ENCODE data around the gene TCF7L2. TPM values are rescaled to one million over a fixed set of nuclear protein-coding genes. Genes with fewer than 3 reads are reported as not detected.

Gene TCF7L2
- total RNA-seq, 2 experiments from 2014 or later, result 0.60 to 0.81 TPM

- no peaks in the 10 kb centered on the region for H3K36me3 Mint-ChIP-seq (ENCODE audit: low read depth)
- no peaks in the 10 kb centered on the region for H3K4me1 Mint-ChIP-seq
- H3K4me3 Mint-ChIP-seq, result no peak overlapping the region
- no peak overlapping the region for H3K27ac Mint-ChIP-seq
- ChIA-PET POLR2A (no interaction called here), CTCF (no interaction called here)
- no peaks in the 10 kb centered on the region for H3K9me3 Mint-ChIP-seq
- H3K27me3 Mint-ChIP-seq, result no peaks in the 10 kb centered on the region
- no peak for DNase-seq
Measured at GRCh38 chr10:113069595-113069994, 119.5 kb downstream of the TCF7L2 start.

DNA sequence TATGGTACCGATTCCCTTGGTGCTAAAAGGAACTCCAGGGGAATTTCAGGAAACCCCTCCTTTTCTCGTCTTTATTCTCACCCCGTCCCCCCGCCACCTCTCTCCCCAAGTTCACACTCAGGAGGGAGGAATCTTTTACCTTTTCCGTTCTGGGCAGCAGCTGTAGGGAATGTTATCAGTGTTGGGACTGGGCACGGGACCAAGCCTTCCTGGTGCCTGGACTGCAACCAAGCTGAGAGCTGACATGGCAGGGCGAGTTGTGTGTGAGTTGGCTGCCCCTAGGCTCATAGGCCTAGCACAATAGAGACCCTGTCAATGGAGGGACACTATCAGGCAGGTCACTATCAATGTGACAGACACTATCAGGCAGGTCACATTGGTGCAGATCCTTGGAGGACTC, 121.4 kb downstream of the TCF7L2 start:
- Mint-ChIP-seq H3K4me3 (no peak overlapping the region), H3K4me1 (no peaks in the 10 kb centered on the region), H3K9me3 (no peaks in the 10 kb centered on the region), H3K27me3 (no peaks in the 10 kb centered on the region), H3K27ac (no peak overlapping the region), H3K36me3 (ENCODE audit: low read depth) (no peaks in the 10 kb centered on the region)
- ChIA-PET POLR2A (no interaction called here), CTCF (interaction anchor here (1.3 kb wide), 1 partner anchor 11 kb away, joined by 3 read pairs; no protein-coding TSS in a partner anchor)
- no peak for DNase-seq

DNA sequence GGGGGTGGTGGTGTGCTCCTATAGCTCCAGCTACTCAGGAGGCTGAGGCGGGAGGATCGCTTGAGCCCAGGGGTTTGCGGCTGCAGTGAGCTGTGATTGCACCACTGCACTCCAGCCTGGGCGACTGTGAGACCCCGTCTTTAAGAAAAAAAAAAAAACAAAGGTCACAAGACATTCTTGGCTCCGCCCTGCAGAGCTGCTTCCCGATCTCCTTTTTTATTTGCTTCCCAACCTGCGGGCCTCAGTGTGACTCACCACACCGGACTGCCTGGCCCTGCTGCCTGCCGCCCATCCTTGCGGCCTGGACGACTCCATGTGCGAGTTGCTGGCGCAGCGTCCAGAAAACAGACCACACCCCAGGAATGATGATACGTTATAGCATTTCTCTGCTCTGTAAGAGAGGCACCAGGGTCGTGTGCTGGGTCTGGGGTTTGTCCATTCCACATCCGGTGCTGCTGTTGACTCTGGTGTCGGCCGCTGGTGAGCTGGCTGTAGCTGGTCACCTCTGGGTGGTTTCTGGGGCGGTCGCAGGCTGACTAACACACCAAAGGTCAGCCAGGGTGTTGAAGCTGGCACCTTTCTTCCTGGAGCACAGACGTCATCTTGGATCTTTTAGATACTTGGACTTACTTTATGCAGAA, 123.6 kb downstream of the TCF7L2 start:
- H3K27me3 Mint-ChIP-seq, result peaks cover 6% of the 10 kb centered on the region
- no peaks in the 10 kb centered on the region for H3K36me3 Mint-ChIP-seq (ENCODE audit: low read depth)
- ChIA-PET POLR2A (no interaction called here), CTCF (no interaction called here)
- no peak overlapping the region for H3K27ac Mint-ChIP-seq
- H3K4me1 Mint-ChIP-seq, result no peaks in the 10 kb centered on the region
- no peak overlapping the region for H3K4me3 Mint-ChIP-seq
- no peak for DNase-seq
- H3K9me3 Mint-ChIP-seq, result no peaks in the 10 kb centered on the region

DNA sequence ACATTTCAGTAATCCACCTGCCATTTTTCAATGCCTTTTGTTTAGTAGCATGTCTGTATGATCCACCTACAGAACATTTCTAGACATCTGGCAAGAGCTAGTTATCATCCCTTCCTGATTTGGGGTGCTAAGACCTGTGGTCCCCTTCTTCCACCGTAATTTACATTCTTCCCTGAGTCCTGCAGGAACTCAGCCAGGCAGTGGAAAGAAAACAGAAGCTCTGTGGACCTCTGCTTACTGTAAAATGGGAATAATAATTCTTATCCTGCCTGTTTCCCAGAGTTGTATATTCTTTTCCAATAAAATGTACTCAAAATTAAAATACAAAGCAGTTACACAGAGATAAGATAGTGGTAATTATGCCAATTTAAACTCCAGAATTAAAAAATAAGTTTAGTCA, 126.9 kb downstream of the TCF7L2 start:
- H3K27ac Mint-ChIP-seq, result no peak overlapping the region
- H3K9me3 Mint-ChIP-seq, result no peaks in the 10 kb centered on the region
- no peak for DNase-seq
- H3K27me3 Mint-ChIP-seq, result peaks cover 6% of the 10 kb centered on the region
- H3K36me3 Mint-ChIP-seq (ENCODE audit: low read depth), result no peaks in the 10 kb centered on the region
- no peak overlapping the region for H3K4me3 Mint-ChIP-seq
- H3K4me1 Mint-ChIP-seq, result no peaks in the 10 kb centered on the region
- POLR2A ChIA-PET, result no interaction called here
- CTCF ChIA-PET, result no interaction called here

- Mint-ChIP-seq H3K27ac (no peak overlapping the region), H3K27me3 (peaks cover 6% of the 10 kb centered on the region), H3K4me3 (no peak overlapping the region), H3K9me3 (no peaks in the 10 kb centered on the region), H3K4me1 (no peaks in the 10 kb centered on the region), H3K36me3 (ENCODE audit: low read depth) (no peaks in the 10 kb centered on the region)
- ChIA-PET POLR2A (no interaction called here), CTCF (interaction anchor here (0.6 kb wide), 1 partner anchor 24 kb away, joined by 3 read pairs; no protein-coding TSS in a partner anchor)
- DNase-seq, result no peak
Measured at GRCh38 chr10:113078282-113078907, 128.3 kb downstream of the TCF7L2 start.

- no peaks in the 10 kb centered on the region for H3K4me1 Mint-ChIP-seq
- H3K4me3 Mint-ChIP-seq, result no peak overlapping the region
- ChIA-PET CTCF (no interaction called here), POLR2A (no interaction called here)
- no peak for DNase-seq
- H3K27me3 Mint-ChIP-seq, result peaks cover 6% of the 10 kb centered on the region
- H3K27ac Mint-ChIP-seq, result no peak overlapping the region
- no peaks in the 10 kb centered on the region for H3K9me3 Mint-ChIP-seq
- no peaks in the 10 kb centered on the region for H3K36me3 Mint-ChIP-seq (ENCODE audit: low read depth)
Measured at GRCh38 chr10:113080061-113080924, 130.2 kb downstream of the TCF7L2 start.

DNA sequence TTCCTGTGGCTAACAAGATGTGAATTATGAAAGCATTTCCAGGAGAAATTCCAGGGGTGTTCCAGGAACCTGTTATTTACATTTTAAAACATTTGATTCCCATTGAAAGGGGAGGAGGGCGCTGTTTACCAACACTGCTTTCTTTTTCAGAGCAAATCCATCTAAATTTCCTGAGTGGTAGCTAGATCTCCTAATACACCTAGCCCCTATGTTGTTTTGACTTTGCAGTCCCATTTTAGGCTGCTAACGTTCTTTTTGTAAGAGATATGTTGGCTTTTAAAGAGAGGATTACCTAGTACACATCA, 130.8 kb downstream of the TCF7L2 start:
- Mint-ChIP-seq H3K4me3 (no peak overlapping the region), H3K9me3 (no peaks in the 10 kb centered on the region), H3K36me3 (ENCODE audit: low read depth) (no peaks in the 10 kb centered on the region), H3K27ac (no peak overlapping the region), H3K27me3 (peaks cover 6% of the 10 kb centered on the region), H3K4me1 (no peaks in the 10 kb centered on the region)
- CTCF ChIA-PET, result no interaction called here
- no peak for DNase-seq
- POLR2A ChIA-PET, result no interaction called here

- DNase-seq, result no peak
- no peaks in the 10 kb centered on the region for H3K27me3 Mint-ChIP-seq
- H3K27ac Mint-ChIP-seq, result no peak overlapping the region
Measured at GRCh38 chr10:113084031-113084430, 134.0 kb downstream of the TCF7L2 start.

DNA sequence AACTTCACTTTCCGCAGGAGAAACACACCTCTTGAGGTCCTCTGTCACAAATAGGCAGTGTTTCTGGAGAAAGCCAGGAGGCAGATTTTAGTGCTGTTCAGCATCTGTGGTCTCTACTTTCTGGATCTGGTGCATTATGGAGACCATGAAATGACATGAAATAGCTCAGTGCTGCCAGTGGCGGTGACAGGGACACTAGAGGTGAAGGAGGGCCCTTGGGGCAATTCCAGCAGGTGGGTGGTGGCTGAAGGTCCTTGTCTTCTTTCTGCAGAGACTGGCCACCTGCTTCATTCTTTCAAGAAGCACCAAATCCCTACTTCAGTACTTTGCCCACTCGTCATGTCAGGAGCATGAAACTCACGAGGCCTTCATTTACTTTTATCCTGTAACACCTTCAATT, 135.7 kb downstream of the TCF7L2 start:
- CTCF ChIA-PET, result no interaction called here

More at GRCh38 chr10:113084031-113084430, 134.0 kb downstream of the TCF7L2 start:
- H3K4me1 Mint-ChIP-seq, result no peaks in the 10 kb centered on the region
- H3K4me3 Mint-ChIP-seq, result no peak overlapping the region
- CTCF ChIA-PET, result no interaction called here
- POLR2A ChIA-PET, result no interaction called here
- H3K9me3 Mint-ChIP-seq, result no peaks in the 10 kb centered on the region
- no peaks in the 10 kb centered on the region for H3K36me3 Mint-ChIP-seq (ENCODE audit: low read depth)

DNA sequence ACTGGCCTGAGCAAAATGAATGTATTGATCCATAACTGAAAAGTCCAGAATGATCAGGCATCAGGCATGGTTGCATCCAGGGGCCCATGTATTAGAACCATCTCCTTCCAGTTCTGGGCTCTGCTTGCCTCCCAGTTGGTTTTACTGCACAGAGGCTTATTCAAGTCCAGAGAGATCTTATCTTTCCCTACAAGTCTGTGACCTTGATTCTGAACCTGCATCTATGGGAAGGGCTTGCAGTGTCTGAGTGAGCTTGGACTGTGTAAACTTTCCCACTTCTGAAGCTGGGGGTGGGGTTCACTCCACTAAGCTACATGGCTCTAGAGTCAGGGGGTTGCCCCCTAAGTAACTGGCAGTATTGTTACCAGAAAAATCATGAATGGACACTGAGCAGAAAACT, 136.2 kb downstream of the TCF7L2 start:
- ChIA-PET CTCF (no interaction called here), POLR2A (no interaction called here)
- Mint-ChIP-seq H3K9me3 (no peaks in the 10 kb centered on the region), H3K27me3 (no peaks in the 10 kb centered on the region), H3K36me3 (ENCODE audit: low read depth) (no peaks in the 10 kb centered on the region), H3K4me1 (no peaks in the 10 kb centered on the region), H3K4me3 (no peak overlapping the region), H3K27ac (no peak overlapping the region)
- DNase-seq, result no peak

More for the DNA sequence above, 135.7 kb downstream of the TCF7L2 start:
- Mint-ChIP-seq H3K4me3 (no peak overlapping the region), H3K9me3 (no peaks in the 10 kb centered on the region), H3K36me3 (ENCODE audit: low read depth) (no peaks in the 10 kb centered on the region), H3K27ac (no peak overlapping the region), H3K4me1 (no peaks in the 10 kb centered on the region), H3K27me3 (no peaks in the 10 kb centered on the region)
- DNase-seq, result no peak
- POLR2A ChIA-PET, result no interaction called here

DNA sequence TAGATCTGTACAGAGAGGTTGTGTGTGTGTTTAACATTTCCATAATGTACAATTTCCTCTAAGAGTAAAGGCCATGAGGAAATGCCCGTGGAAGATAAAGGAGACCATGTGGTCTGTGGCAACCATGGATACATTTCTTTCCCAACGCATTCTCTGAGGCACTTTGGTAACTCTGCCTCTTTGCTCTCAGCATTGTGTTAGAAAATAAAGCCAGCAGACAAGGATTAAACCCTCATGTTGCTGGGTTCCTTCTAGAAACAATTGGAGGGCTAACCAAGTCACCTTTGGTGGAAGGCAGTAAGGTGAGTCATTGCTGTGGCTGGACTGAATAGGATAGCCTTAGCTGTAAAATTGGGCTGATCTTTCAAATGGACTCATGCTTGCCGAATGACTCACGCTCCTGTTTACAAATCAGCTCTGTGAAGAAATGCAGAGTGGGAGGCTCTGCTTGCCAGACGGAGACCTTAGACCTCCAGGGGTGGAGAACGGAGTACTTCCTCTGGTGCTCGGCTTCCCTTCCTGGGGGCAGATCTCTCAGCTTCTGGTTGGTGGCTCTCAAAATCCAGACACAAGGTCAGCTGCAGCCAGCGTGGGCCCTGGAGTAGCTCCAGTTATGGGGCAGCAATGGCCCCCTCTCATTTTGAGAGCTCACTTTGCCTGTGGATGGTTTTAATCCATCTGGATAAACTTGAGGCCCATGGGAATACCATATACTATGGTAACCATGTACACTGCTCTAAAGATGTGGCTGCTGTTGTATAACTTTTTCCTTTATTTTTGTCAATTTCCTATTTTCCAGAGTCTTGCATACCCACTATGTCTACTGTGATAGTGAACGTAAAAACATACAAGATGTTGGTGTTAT, 137.3 kb downstream of the TCF7L2 start:
- DNase-seq, result no peak
- Mint-ChIP-seq H3K27ac (no peak overlapping the region), H3K27me3 (no peaks in the 10 kb centered on the region), H3K9me3 (no peaks in the 10 kb centered on the region), H3K4me1 (no peaks in the 10 kb centered on the region), H3K4me3 (no peak overlapping the region), H3K36me3 (ENCODE audit: low read depth) (no peaks in the 10 kb centered on the region)
- POLR2A ChIA-PET, result no interaction called here
- CTCF ChIA-PET, result no interaction called here

DNA sequence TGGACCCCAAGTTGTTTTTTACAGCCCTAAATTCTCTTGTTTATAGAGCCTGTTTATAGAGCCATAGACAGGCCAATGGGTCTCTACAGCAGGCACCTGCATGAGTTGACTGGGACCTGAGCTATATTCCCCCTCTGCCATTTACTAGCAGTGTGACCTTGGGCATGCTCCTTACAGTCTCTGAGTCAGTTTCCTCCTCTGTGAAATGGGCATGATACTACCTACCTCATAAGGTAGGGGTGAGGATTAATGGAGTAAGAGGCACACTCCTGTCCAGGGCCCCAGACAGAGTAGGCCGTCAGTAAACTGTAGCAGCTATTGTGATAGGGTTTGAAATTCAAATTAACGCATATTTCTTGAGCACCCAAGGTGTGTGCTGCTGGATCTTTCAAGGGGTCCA, 138.1 kb downstream of the TCF7L2 start:
- Mint-ChIP-seq H3K27me3 (peaks cover under 1% of the 10 kb centered on the region), H3K4me1 (no peaks in the 10 kb centered on the region), H3K36me3 (ENCODE audit: low read depth) (no peaks in the 10 kb centered on the region), H3K9me3 (peaks cover 4% of the 10 kb centered on the region), H3K4me3 (no peak overlapping the region), H3K27ac (no peak overlapping the region)
- ChIA-PET POLR2A (no interaction called here), CTCF (no interaction called here)
- no peak for DNase-seq

DNA sequence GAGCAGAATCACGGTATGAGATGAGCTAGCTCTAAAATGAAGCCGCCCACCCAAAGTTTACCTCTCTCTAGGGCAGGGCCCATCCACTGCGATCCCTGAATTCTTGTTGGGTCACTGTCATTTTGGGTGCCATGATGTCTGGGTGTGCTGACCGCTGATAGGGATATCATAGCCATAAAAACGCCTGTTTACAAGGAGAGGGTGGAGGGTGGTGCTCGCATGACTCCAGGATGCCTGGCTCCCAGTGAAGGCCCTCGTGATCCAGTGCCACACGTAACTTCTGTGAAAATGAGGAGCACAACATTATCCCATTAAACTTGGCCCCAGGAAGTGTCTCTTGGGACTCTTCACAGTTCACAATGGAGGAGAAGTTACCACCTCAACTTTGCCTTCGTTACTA, 139.5 kb downstream of the TCF7L2 start:
- POLR2A ChIA-PET, result no interaction called here
- CTCF ChIA-PET, result no interaction called here
- H3K4me3 Mint-ChIP-seq, result no peak overlapping the region
- H3K36me3 Mint-ChIP-seq (ENCODE audit: low read depth), result no peaks in the 10 kb centered on the region
- no peak for DNase-seq
- no peak overlapping the region for H3K27ac Mint-ChIP-seq
- peaks cover 12% of the 10 kb centered on the region for H3K4me1 Mint-ChIP-seq
- H3K9me3 Mint-ChIP-seq, result peaks cover 7% of the 10 kb centered on the region
- peaks cover 6% of the 10 kb centered on the region for H3K27me3 Mint-ChIP-seq

All from activated CD4-positive, alpha-beta T cell treated with anti-CD3 and anti-CD28 coated beads, Interleukin-2, amount 10 ng/mL, durations not matched to agents 7 days and 5 days (primary cell).